ENCODE data around the gene NPM3.

GRCh38 chr10:101784558-101784957 is 1.3 kb upstream of the NPM3 start:
- TF ChIP-seq CTCF (IDR thresholded peaks at IDR 0.05) (no peak), POLR2A (IDR thresholded peaks at IDR 0.05) (no peak)
